Prostate gland (tissue), 2 donors: ENCODE measurements around the gene PANK2. TPM values are rescaled to one million over a fixed set of nuclear protein-coding genes. Genes with fewer than 3 reads are reported as not detected.
"Not testable (repeated sequence)": the region's sequence is repeated elsewhere in the genome, so short reads cannot be mapped to it uniquely, and the experiment has no call there.

ENCODE experiments used
- DNase-seq: peaks from one replicate; pipeline ENCODE4 v3.0.0-alpha.2; 2019; ENCODE audit warnings: low spot score
- H3K27ac ChIP-seq, 2 donors: fragments of 200-600 bp; sonication (generic); 2 replicates each; pipeline ENCODE4 v1.5.1; 2017 to 2019
- H3K27me3 ChIP-seq: fragments of 200-600 bp; sonication (generic); replicated peaks from 2 replicates; pipeline ENCODE4 v1.5.1; 2019; ENCODE audit not compliant: insufficient read depth
- H3K36me3 ChIP-seq, 2 donors: fragments of 200-600 bp; sonication (generic); 1 replicate in 1 of 2; 2 replicates in 1 of 2; pipeline versions ENCODE4 v1.5.1 to v1.8.1; 2017 to 2019
- H3K4me1 ChIP-seq: fragments of 200-600 bp; sonication (generic); replicated peaks from 2 replicates; pipeline ENCODE4 v1.5.1; 2019
- H3K4me3 ChIP-seq, 2 donors: fragments of 200-600 bp; sonication (generic); 2 replicates each; pipeline ENCODE4 v1.5.1; 2017 to 2019
- H3K9me3 ChIP-seq: fragments of 200-600 bp; sonication (generic); 2 replicates; pipeline ENCODE4 v1.5.1; 2017
- CTCF ChIP-seq, 4 experiments: fragments of 200-600 bp in 2 of 4; fragments of 450-650 bp in 2 of 4; sonication (generic) in 2 of 4; IDR thresholded peaks; 1 replicate in 3 of 4; 2 replicates in 1 of 4; pipeline ENCODE4 v1.5.1; 2016 to 2019; ENCODE audit warnings: antibody characterized with exemption in 4 of 4, mild to moderate bottlenecking in 2 of 4, moderate library complexity in 2 of 4
- POLR2A ChIP-seq: fragments of 450-650 bp; IDR thresholded peaks from one replicate; pipeline ENCODE4 v1.6.1; 2016; ENCODE audit warnings: antibody characterized with exemption, mild to moderate bottlenecking
- POLR2AphosphoS5 ChIP-seq: sonication (generic); formaldehyde crosslinking; IDR thresholded peaks from one replicate; pipeline ENCODE4 v1.6.1; 2017; ENCODE audit warnings: antibody characterized with exemption
- WGBS: methylation state at CpG from one replicate; pipeline ENCODE4 v1.1.5; 2018; 5-methylcytosine and 5-hydroxymethylcytosine counted together
- intact Hi-C: fragments of 100-400 bp; cut with DNase I; formaldehyde crosslinking; loops from one replicate; pipeline ENCODE4 v1.14.2; 2022
- total RNA-seq, 2 donors: library from RNA; depleted of rRNA; stranded (reverse); fragments of >200 nt; gene quantifications; one replicate each; pipeline ENCODE4 v1.1.0, GENCODE V29; 2016

The PANK2 gene
- total RNA-seq, 2 donors from 2014 or later, result 49.7 to 53.9 TPM

GRCh38 chr20:3940905-3941304 lies 51.7 kb downstream of the PANK2 start:
- Histone ChIP-seq H3K4me1 (no peaks in the 10 kb centered on the region), H3K36me3 (no peaks in the 10 kb centered on the region), H3K9me3 (no peaks in the 10 kb centered on the region), H3K27me3 (no peaks in the 10 kb centered on the region), H3K4me3 (no peak overlapping the region), H3K27ac (no peak overlapping the region)
- intact Hi-C loops, result no loop called here
- 83% methylated on average over 6 of the region's 6 CpGs for WGBS
- TF ChIP-seq POLR2A, result no peak
- no peak for DNase-seq

GRCh38 chr20:3946666-3947065 lies 57.5 kb downstream of the PANK2 start:
- intact Hi-C loops, DNase-seq, H3K4me1 ChIP-seq, H3K27ac ChIP-seq, H3K27me3 ChIP-seq, H3K4me3 ChIP-seq, H3K36me3 ChIP-seq, H3K9me3 ChIP-seq: not testable (repeated sequence)
- 82% methylated on average over 7 of the region's 7 CpGs for WGBS

- Histone ChIP-seq H3K4me3 (no peak overlapping the region), H3K36me3 (no peaks in the 10 kb centered on the region), H3K27ac (no peak overlapping the region), H3K4me1 (no peaks in the 10 kb centered on the region), H3K9me3 (no peaks in the 10 kb centered on the region), H3K27me3 (no peaks in the 10 kb centered on the region)
- TF ChIP-seq CTCF (IDR thresholded peaks at IDR 0.05), result no peak
- TF ChIP-seq POLR2A, result no peak
- no peak for TF ChIP-seq POLR2AphosphoS5
- 92% methylated on average over 3 of the region's 3 CpGs for WGBS
- intact Hi-C loops, result no loop called here
- DNase-seq, result no peak
Measured at GRCh38 chr20:3964719-3965118, 75.5 kb downstream of the PANK2 start.

GRCh38 chr20:3966571-3966970 lies 77.4 kb downstream of the PANK2 start:
- no peak for TF ChIP-seq POLR2A
- no peak for TF ChIP-seq POLR2AphosphoS5
- TF ChIP-seq CTCF (IDR thresholded peaks at IDR 0.05), result no peak
- no peak for DNase-seq
- H3K4me3 ChIP-seq, result no peak overlapping the region
- no peak overlapping the region for H3K27ac ChIP-seq
- H3K36me3 ChIP-seq, result no peaks in the 10 kb centered on the region
- no peaks in the 10 kb centered on the region for H3K27me3 ChIP-seq
- no peaks in the 10 kb centered on the region for H3K4me1 ChIP-seq
- intact Hi-C loops, result no loop called here
- H3K9me3 ChIP-seq, result no peaks in the 10 kb centered on the region

- TF ChIP-seq POLR2AphosphoS5, result no peak
- no peak for TF ChIP-seq CTCF (IDR thresholded peaks at IDR 0.05)
- no peak for TF ChIP-seq POLR2A
- no peaks in the 10 kb centered on the region for H3K36me3 ChIP-seq
- intact Hi-C loops, result no loop called here
Measured at GRCh38 chr20:3970016-3970415, 80.8 kb downstream of the PANK2 start.

GRCh38 chr20:3971145-3971544 lies 82.0 kb downstream of the PANK2 start:
- no peak for DNase-seq
- no peak for TF ChIP-seq POLR2AphosphoS5
- no peak for TF ChIP-seq POLR2A
- no peak for TF ChIP-seq CTCF (IDR thresholded peaks at IDR 0.05)
- Histone ChIP-seq H3K27ac (no peak overlapping the region), H3K4me3 (no peak overlapping the region), H3K4me1 (no peaks in the 10 kb centered on the region), H3K27me3 (no peaks in the 10 kb centered on the region), H3K36me3 (no peaks in the 10 kb centered on the region), H3K9me3 (no peaks in the 10 kb centered on the region)
- intact Hi-C loops, result no loop called here
- WGBS, result 87% methylated on average over 2 of the region's 2 CpGs

More at GRCh38 chr20:3970016-3970415, 80.8 kb downstream of the PANK2 start:
- Histone ChIP-seq H3K4me1 (no peaks in the 10 kb centered on the region), H3K4me3 (no peak overlapping the region), H3K27me3 (no peaks in the 10 kb centered on the region), H3K27ac (no peak overlapping the region), H3K9me3 (no peaks in the 10 kb centered on the region)
- DNase-seq, result no peak
- 84% methylated on average over 5 of the region's 5 CpGs for WGBS
